LNCAP (cell line): ENCODE data around the gene CIAO1.

Experiments used
- CTCF ChIP-seq: fragments of 450-650 bp; IDR thresholded peaks from 2 replicates; pipeline ENCODE4 v1.5.1; 2017; ENCODE audit warnings: mild to moderate bottlenecking

The CIAO1 gene

DNA sequence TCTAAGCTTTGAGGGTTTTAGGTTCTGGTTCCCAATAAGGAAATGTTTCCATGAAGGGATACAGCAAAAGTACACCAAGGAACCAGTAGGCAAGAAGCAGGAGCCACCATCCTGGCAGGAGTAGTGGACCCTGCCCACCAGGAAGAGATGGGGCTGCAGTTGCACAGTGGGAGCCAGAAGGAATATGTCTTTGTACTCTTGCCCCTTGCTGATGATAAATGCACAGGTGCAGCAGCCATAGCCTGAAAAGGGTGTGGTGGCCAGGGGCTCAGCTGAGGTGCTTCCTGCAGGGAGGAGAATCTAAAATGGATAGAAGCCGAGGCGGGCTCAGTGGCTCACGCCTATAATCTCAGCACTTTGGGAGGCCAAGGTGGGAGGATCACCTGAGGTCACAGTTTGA is 27.8 kb upstream of the CIAO1 start:
- TF ChIP-seq CTCF: no peak

- no peak for TF ChIP-seq CTCF
Observed at GRCh38 chr2:96239091-96239490, 26.9 kb upstream of the CIAO1 start.

GRCh38 chr2:96239745-96240264 is 26.2 kb upstream of the CIAO1 start:
- TF ChIP-seq CTCF: no peak

DNA sequence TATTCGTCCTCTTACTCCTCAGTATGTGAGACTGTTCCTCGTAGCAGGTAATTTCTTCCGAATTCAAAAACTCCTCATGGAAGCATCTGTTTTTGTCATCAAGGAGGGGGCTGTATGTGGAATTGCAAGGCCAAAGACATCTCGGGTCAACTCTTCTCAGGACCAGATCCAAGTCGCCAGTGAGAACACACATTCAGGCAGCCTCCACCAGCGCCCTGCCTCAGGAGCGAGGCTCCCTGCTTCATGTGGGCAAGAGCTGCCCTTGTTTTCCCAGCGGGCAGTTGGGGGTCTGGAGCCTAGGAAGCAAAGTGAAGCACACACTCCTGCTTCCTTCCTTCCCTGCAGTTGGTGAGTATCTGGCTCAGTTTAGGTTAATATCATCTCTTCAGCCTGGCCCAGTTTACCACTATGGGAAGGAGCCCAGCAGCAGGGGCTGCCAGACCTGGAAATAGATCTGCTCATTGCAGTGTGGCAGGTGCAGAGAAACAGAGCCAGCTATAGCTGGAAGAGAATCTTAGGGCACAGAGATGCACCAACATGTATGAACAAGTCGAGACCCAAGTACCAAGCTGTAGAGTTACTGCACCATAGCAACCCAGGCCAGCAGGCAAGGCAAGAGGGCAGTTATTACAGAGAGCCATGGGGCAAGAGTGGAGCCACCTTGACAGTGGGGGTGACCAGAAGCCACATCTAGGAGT is 25.5 kb upstream of the CIAO1 start:
- no peak for TF ChIP-seq CTCF

DNA sequence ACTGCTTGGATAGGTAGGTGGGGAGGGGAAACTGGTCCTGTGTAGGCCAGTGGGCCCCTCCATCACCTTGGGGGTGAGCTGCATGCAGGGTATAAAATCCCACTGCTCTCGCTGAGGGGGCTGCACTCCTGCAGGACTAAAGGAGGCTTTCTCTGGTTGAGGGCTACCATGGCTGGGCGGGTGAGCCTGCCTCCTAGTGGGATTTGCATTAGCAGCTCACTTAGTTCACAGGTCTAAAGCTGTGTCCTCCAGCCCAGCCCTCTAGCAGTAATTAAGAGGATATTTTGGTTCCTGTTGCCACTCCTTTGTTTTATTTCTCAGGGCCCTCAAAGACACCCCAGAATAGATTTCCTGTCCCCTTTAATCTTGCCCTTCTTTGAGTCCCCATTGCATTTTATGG is 24.8 kb upstream of the CIAO1 start:
- TF ChIP-seq CTCF: no peak

GRCh38 chr2:96241900-96242611 is 24.0 kb upstream of the CIAO1 start:
- no peak for TF ChIP-seq CTCF

GRCh38 chr2:96243843-96244242 is 22.2 kb upstream of the CIAO1 start:
- TF ChIP-seq CTCF: no peak
